ENCODE data around the gene MEGF6.

The MEGF6 gene

GRCh38 chr1:3491291-3492246 is 119.7 kb downstream of the MEGF6 start:
- Mint-ChIP-seq H3K36me3 (peaks cover 3% of the 10 kb centered on the region), H3K9me3 (no peaks in the 10 kb centered on the region), H3K27ac (no peak overlapping the region), H3K4me3 (no peak overlapping the region), H3K27me3 (no peaks in the 10 kb centered on the region), H3K4me1 (peaks cover 6% of the 10 kb centered on the region)

GRCh38 chr1:3490046-3490745 is 121.1 kb downstream of the MEGF6 start:
- H3K9me3 Mint-ChIP-seq: no peaks in the 10 kb centered on the region
- no peaks in the 10 kb centered on the region for H3K27me3 Mint-ChIP-seq
- H3K27ac Mint-ChIP-seq: no peak overlapping the region
- H3K4me1 Mint-ChIP-seq: peaks cover 6% of the 10 kb centered on the region
- H3K36me3 Mint-ChIP-seq: peaks cover 3% of the 10 kb centered on the region
- no peak overlapping the region for H3K4me3 Mint-ChIP-seq

- H3K9me3 Mint-ChIP-seq: no peaks in the 10 kb centered on the region
- no peak overlapping the region for H3K27ac Mint-ChIP-seq
- H3K4me1 Mint-ChIP-seq: peaks cover 6% of the 10 kb centered on the region
- H3K36me3 Mint-ChIP-seq: peaks cover 3% of the 10 kb centered on the region
- H3K4me3 Mint-ChIP-seq: no peak overlapping the region
- H3K27me3 Mint-ChIP-seq: no peaks in the 10 kb centered on the region
These were observed 122.9 kb downstream of the MEGF6 start for GRCh38 chr1:3488432-3488831.

GRCh38 chr1:3485016-3485415 is 126.3 kb downstream of the MEGF6 start:
- Mint-ChIP-seq H3K27ac (no peak overlapping the region), H3K4me1 (no peaks in the 10 kb centered on the region), H3K9me3 (no peaks in the 10 kb centered on the region), H3K4me3 (no peak overlapping the region), H3K36me3 (peaks cover 3% of the 10 kb centered on the region), H3K27me3 (no peaks in the 10 kb centered on the region)

- Mint-ChIP-seq H3K27ac (no peak overlapping the region), H3K9me3 (no peaks in the 10 kb centered on the region), H3K4me3 (no peak overlapping the region), H3K27me3 (no peaks in the 10 kb centered on the region), H3K4me1 (no peaks in the 10 kb centered on the region), H3K36me3 (peaks cover 3% of the 10 kb centered on the region)
These were observed 127.4 kb downstream of the MEGF6 start for GRCh38 chr1:3483801-3484444.

- Mint-ChIP-seq H3K36me3 (no peaks in the 10 kb centered on the region), H3K27me3 (no peaks in the 10 kb centered on the region), H3K27ac (no peak overlapping the region), H3K9me3 (no peaks in the 10 kb centered on the region), H3K4me1 (no peaks in the 10 kb centered on the region), H3K4me3 (no peak overlapping the region)
These were observed 127.9 kb downstream of the MEGF6 start for GRCh38 chr1:3483380-3483779.

- Mint-ChIP-seq H3K36me3 (no peaks in the 10 kb centered on the region), H3K27me3 (no peaks in the 10 kb centered on the region), H3K4me1 (no peaks in the 10 kb centered on the region), H3K4me3 (no peak overlapping the region), H3K9me3 (no peaks in the 10 kb centered on the region), H3K27ac (no peak overlapping the region)
These were observed 128.9 kb downstream of the MEGF6 start for GRCh38 chr1:3482378-3482849.

GRCh38 chr1:3481836-3482375 is 129.4 kb downstream of the MEGF6 start:
- H3K4me1 Mint-ChIP-seq: no peaks in the 10 kb centered on the region
- no peak overlapping the region for H3K27ac Mint-ChIP-seq
- no peaks in the 10 kb centered on the region for H3K36me3 Mint-ChIP-seq
- no peaks in the 10 kb centered on the region for H3K27me3 Mint-ChIP-seq
- no peaks in the 10 kb centered on the region for H3K9me3 Mint-ChIP-seq
- no peak overlapping the region for H3K4me3 Mint-ChIP-seq

GRCh38 chr1:3481046-3481445 is 130.3 kb downstream of the MEGF6 start:
- no peaks in the 10 kb centered on the region for H3K27me3 Mint-ChIP-seq
- H3K36me3 Mint-ChIP-seq: no peaks in the 10 kb centered on the region
- H3K9me3 Mint-ChIP-seq: no peaks in the 10 kb centered on the region
- no peak overlapping the region for H3K4me3 Mint-ChIP-seq
- no peak overlapping the region for H3K27ac Mint-ChIP-seq
- H3K4me1 Mint-ChIP-seq: no peaks in the 10 kb centered on the region

- Mint-ChIP-seq H3K27ac (no peak overlapping the region), H3K9me3 (no peaks in the 10 kb centered on the region), H3K27me3 (no peaks in the 10 kb centered on the region), H3K4me1 (no peaks in the 10 kb centered on the region), H3K4me3 (no peak overlapping the region), H3K36me3 (no peaks in the 10 kb centered on the region)
These were observed 131.0 kb downstream of the MEGF6 start for GRCh38 chr1:3480369-3480719.

- Mint-ChIP-seq H3K4me1 (no peaks in the 10 kb centered on the region), H3K27me3 (no peaks in the 10 kb centered on the region), H3K9me3 (no peaks in the 10 kb centered on the region), H3K4me3 (no peak overlapping the region), H3K27ac (no peak overlapping the region), H3K36me3 (no peaks in the 10 kb centered on the region)
These were observed 131.6 kb downstream of the MEGF6 start for GRCh38 chr1:3479511-3480368.

- no peaks in the 10 kb centered on the region for H3K27me3 Mint-ChIP-seq
- H3K36me3 Mint-ChIP-seq: no peaks in the 10 kb centered on the region
- no peak overlapping the region for H3K4me3 Mint-ChIP-seq
- no peaks in the 10 kb centered on the region for H3K9me3 Mint-ChIP-seq
- H3K27ac Mint-ChIP-seq: no peak overlapping the region
- H3K4me1 Mint-ChIP-seq: no peaks in the 10 kb centered on the region
These were observed 133.1 kb downstream of the MEGF6 start for GRCh38 chr1:3478187-3478586.

GRCh38 chr1:3477241-3477995 is 133.9 kb downstream of the MEGF6 start:
- no peak overlapping the region for H3K4me3 Mint-ChIP-seq
- no peak overlapping the region for H3K27ac Mint-ChIP-seq
- no peaks in the 10 kb centered on the region for H3K27me3 Mint-ChIP-seq
- H3K36me3 Mint-ChIP-seq: no peaks in the 10 kb centered on the region
- no peaks in the 10 kb centered on the region for H3K9me3 Mint-ChIP-seq
- H3K4me1 Mint-ChIP-seq: no peaks in the 10 kb centered on the region

- H3K4me3 Mint-ChIP-seq: no peak overlapping the region
- H3K27me3 Mint-ChIP-seq: no peaks in the 10 kb centered on the region
- no peaks in the 10 kb centered on the region for H3K4me1 Mint-ChIP-seq
- H3K9me3 Mint-ChIP-seq: no peaks in the 10 kb centered on the region
- H3K36me3 Mint-ChIP-seq: no peaks in the 10 kb centered on the region
- H3K27ac Mint-ChIP-seq: no peak overlapping the region
These were observed 134.6 kb downstream of the MEGF6 start for GRCh38 chr1:3476666-3477065.
